K562 (cell line): Measurements from ENCODE around the gene GHRL.

Experiments used
- BRCA1 ChIP-seq, 2 experiments: fragments of 450-650 bp in 1 of 2; sonication (generic) in 1 of 2; formaldehyde crosslinking in 1 of 2; IDR thresholded peaks; 2 replicates each; pipeline versions ENCODE4 v1.5.0 to v1.6.1; 2017 to 2020; ENCODE audit warnings: mild to moderate bottlenecking in 1 of 2, missing genetic modification reagents in 1 of 2
- MYC ChIP-seq, 2 experiments: fragments of 250-450 bp in 1 of 2; sonication (Bioruptor Pico) in 1 of 2; IDR thresholded peaks; 2 replicates each; pipeline versions ENCODE4 v1.5.1 to v1.6.1; 2012 to 2021; ENCODE audit warnings: low read depth in 2 of 2, borderline replicate concordance in 1 of 2, improper control_type of control experiment in 1 of 2, low read length in 1 of 2, mild to moderate bottlenecking in 1 of 2, moderate library complexity in 1 of 2
- RCOR1 ChIP-seq, 2 experiments: IDR thresholded peaks; 2 replicates each; pipeline ENCODE4 v1.6.1; 2012; ENCODE audit warnings: low read depth in 2 of 2, low read length in 2 of 2, borderline replicate concordance in 1 of 2, improper control_type of control experiment in 1 of 2
- ZNF586 ChIP-seq: fragments of 450-650 bp; formaldehyde crosslinking; conservative IDR thresholded peaks from 2 replicates; pipeline ENCODE4 v1.4.0; 2020; ENCODE audit warnings: mild to moderate bottlenecking, moderate library complexity

- no peak for TF ChIP-seq MYC (IDR thresholded peaks at IDR 0.05; ENCODE audit: low read depth, low read length)
- no peak for TF ChIP-seq MYC (CRISPR knock-in tag; IDR thresholded peaks at IDR 0.05; ENCODE audit: borderline replicate concordance, low read depth)
- no peak for TF ChIP-seq ZNF586
- TF ChIP-seq RCOR1 (IDR thresholded peaks at IDR 0.05; ENCODE audit: borderline replicate concordance in 1 of 2, low read depth in 2 of 2, low read length in 2 of 2): no peak
- no peak for TF ChIP-seq BRCA1 (IDR thresholded peaks at IDR 0.05)
- TF ChIP-seq BRCA1 (CRISPR knock-in tag; IDR thresholded peaks at IDR 0.05): no peak
Observed at GRCh38 chr3:10340476-10340875, 47.7 kb upstream of the GHRL start.
